ENCODE measurements around the gene LIMS1. TPM values are rescaled to one million over a fixed set of nuclear protein-coding genes. Genes with fewer than 3 reads are reported as not detected.

LIMS1 gene
- total RNA-seq = 79.2 and 86.2 TPM in 2 replicates

DNA sequence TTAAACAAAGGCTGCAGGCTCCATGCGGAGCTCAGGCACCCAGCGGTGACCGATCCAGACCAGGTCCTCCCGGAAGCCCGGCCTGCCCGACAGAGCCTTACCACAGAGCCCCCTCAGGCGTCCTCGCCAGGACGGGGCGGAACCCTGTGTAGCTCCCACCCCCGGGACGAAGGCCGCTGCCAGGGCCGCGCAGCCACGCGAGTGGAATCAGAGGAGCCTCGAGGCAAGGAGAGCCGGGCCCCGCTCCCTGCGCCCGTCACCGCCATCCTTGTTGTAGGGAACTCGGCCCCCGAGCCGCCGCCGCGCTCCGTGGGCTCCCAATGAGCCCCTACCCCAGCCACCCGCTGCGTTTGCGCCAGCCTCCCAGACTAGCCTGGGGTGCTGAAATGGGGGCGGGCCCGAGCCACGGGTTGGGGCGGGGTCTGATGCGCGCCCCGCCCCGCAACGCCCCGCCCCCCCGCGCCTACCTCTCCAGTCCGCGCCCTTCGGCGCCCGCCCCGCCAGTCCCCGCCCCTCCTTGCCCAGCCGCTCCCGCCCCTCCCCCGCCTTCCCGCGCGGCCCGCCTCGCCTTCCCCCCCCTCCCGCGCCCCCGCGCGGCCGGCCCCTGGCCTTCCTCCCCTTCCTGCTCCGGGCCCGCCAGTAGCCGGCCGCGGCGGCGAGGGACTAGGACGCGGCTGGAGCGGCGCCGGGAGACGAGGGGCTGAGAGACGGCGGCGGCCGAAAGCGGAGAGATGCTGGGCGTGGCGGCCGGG, at the start of gene LIMS1:
LIMS1 (plus strand) TSS at position 639 of the 752 bp plus-strand sequence; CDS start at position 732, 93 bp downstream.

GRCh38 chr2:108719149-108720044, 185.1 kb downstream of the LIMS1 start, which contains the start of gene RANBP2:
Gene RANBP2, plus strand, starts transcription at chr2:108719482. Its CDS starts 125 bp downstream, at chr2:108719607.

Small RNA genes within 50 kb of the gene (small RNA-seq; reads per million reads assigned to genes)
- gene AC010095.1 = not detected

Other genes with a start within 250 kb of the LIMS1 start
- gene SULT1C2, start 245.6 kb upstream of the LIMS1 start, total RNA-seq = 0.54 and 0.91 TPM in 2 replicates
- gene SULT1C4, start 156.5 kb upstream of the LIMS1 start, total RNA-seq = 0.26 and 0.32 TPM in 2 replicates
- 45.5 and 49.0 TPM in 2 replicates for gene GCC2, start 85.3 kb upstream of the LIMS1 start, total RNA-seq
- 83.2 and 105 TPM in 2 replicates for gene RANBP2, start 185.0 kb downstream of the LIMS1 start, total RNA-seq

All from articular chondrocyte of knee joint (primary cell).